ENCODE data around the gene PLD3. TPM values are rescaled to one million over a fixed set of nuclear protein-coding genes. Genes with fewer than 3 reads are reported as not detected.
A peak's percentile ranks its signal among the peaks of the same experiment; 100 is the strongest.

PLD3 gene
- total RNA-seq, 6 experiments from 2014 or later, result 84.7 to 197 (median 113) TPM

DNA sequence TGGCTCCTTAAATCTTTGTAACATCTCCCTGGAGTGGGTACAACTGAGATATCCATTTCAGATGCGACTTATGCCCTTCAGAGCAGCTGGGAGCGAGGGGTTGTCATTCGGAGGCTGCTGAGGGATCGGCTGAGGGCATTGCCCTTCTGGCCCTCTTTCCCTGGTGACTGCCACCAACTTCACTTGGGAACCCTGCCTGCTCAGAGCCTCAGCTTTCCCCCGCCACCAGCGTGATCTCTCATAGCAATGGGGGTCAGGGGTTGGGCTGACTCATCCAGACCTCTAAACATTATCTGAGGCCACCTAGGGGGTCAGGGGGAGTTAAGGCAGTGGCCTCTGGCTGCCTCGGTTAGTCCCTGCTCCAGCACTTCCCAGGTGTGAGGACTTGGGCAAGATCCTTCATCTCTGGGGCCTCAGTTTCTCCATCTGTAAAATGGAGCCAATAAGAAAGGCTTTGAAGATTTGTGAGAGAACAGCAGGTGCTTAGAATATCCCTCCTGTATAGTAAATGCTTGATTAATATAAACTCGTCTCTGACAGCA is 63.5 kb downstream of the PLD3 start:
- no peaks in the 10 kb centered on the region for H3K27me3 ChIP-seq
- H3K4me1 ChIP-seq, result no peaks in the 10 kb centered on the region
- intact Hi-C loops (cut with DNase I), result no loop called here
- WGBS (ENCODE audit: insufficient coverage, low coverage, low lambda C conversion rate, missing lambda C conversion rate), result 40% methylated on average over 1 of the region's 8 CpGs
- TF ChIP-seq, protein P1, sequence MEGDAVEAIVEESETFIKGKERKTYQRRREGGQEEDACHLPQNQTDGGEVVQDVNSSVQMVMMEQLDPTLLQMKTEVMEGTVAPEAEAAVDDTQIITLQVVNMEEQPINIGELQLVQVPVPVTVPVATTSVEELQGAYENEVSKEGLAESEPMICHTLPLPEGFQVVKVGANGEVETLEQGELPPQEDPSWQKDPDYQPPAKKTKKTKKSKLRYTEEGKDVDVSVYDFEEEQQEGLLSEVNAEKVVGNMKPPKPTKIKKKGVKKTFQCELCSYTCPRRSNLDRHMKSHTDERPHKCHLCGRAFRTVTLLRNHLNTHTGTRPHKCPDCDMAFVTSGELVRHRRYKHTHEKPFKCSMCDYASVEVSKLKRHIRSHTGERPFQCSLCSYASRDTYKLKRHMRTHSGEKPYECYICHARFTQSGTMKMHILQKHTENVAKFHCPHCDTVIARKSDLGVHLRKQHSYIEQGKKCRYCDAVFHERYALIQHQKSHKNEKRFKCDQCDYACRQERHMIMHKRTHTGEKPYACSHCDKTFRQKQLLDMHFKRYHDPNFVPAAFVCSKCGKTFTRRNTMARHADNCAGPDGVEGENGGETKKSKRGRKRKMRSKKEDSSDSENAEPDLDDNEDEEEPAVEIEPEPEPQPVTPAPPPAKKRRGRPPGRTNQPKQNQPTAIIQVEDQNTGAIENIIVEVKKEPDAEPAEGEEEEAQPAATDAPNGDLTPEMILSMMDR (IDR thresholded peaks at IDR 0.05), result no peak
- no peak for TF ChIP-seq POLR2A (IDR thresholded peaks at IDR 0.05)
- H3K36me3 ChIP-seq, result no peaks in the 10 kb centered on the region
- no peaks in the 10 kb centered on the region for H3K9me3 ChIP-seq
- no peak for ATAC-seq
- H3K4me3 ChIP-seq, result no peak overlapping the region
- DNase-seq, result no peak
- no peak overlapping the region for H3K27ac ChIP-seq

DNA sequence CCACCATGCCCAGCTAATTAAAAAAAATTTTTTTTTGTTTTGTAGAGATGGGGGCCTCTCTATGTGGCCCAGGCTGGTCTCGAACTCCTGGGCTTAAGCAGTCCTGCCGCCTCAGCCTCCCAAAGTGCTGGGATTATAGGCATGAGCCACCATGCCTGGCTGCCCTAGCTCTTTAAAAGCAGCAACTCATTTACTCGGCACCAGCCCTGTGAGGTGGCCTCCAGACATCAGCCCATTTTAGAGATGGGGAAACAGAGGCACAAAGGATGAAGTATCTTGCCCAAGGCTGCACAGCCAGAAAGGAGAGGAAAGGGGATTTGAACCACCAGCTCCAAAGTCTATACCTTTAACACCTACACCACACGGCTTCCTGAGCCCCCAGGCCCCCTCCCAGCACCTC is 64.4 kb downstream of the PLD3 start:
- Histone ChIP-seq H3K4me3 (no peak overlapping the region), H3K27me3 (no peaks in the 10 kb centered on the region), H3K27ac (no peak overlapping the region), H3K4me1 (no peaks in the 10 kb centered on the region), H3K9me3 (no peaks in the 10 kb centered on the region), H3K36me3 (no peaks in the 10 kb centered on the region)
- ATAC-seq (no peak), DNase-seq (no peak)
- WGBS (ENCODE audit: insufficient coverage, low coverage, low lambda C conversion rate, missing lambda C conversion rate), result 37% methylated on average over 2 of the region's 4 CpGs
- no peak for TF ChIP-seq POLR2A (IDR thresholded peaks at IDR 0.05)
- intact Hi-C loops (cut with DNase I), result no loop called here

DNA sequence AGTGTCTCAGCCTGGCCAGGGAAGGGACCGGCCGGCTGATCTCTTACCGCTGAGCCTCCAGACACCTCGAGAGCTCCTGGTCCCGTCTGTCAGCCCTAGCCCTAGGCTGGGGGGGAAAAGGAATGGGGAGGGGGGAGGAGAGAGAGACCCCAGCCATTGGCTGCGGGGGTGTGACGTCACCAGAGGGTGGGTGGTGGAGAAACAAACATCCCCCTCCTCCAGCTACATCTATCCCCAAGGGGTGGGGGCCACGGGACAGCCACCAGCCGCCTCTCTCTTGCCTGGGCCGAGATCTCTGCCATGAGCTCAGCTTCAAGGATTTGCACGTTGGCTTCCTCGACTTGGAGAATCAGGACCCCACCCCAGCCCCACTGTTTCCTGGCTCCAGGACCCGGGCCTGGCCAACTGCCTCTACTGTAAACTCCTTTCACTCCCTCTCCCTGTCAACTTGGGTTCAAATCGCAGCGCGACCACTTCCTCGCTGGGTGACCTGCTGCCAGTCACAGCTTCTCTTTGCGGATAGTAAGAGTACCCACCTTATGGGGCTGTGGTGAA is 64.9 kb downstream of the PLD3 start, which contains the start of gene PRX:
Gene PRX, minus strand, starts transcription at position 88 of the 555 bp plus-strand sequence. CDS start 5,446 bp downstream, outside the sequence.
- H3K27ac ChIP-seq, result no peak within 1 kb of the TSS
- H3K36me3 ChIP-seq, result no peaks in the 10 kb centered on the region
- intact Hi-C loops (cut with DNase I), result no loop called here
- no peak within 1 kb of the TSS for H3K4me3 ChIP-seq
- no peaks in the 10 kb centered on the region for H3K4me1 ChIP-seq
- H3K9me3 ChIP-seq, result no peaks in the 10 kb centered on the region
- DNase-seq (no peak), ATAC-seq (no peak)
- WGBS (ENCODE audit: insufficient coverage, low coverage, low lambda C conversion rate, missing lambda C conversion rate), result 53% methylated on average over 7 of the region's 18 CpGs
- H3K27me3 ChIP-seq, result no peaks in the 10 kb centered on the region
- TF ChIP-seq POLR2A (IDR thresholded peaks at IDR 0.05), result no peak
- TF ChIP-seq, protein P1 (IDR thresholded peaks at IDR 0.05), result no peak

DNA sequence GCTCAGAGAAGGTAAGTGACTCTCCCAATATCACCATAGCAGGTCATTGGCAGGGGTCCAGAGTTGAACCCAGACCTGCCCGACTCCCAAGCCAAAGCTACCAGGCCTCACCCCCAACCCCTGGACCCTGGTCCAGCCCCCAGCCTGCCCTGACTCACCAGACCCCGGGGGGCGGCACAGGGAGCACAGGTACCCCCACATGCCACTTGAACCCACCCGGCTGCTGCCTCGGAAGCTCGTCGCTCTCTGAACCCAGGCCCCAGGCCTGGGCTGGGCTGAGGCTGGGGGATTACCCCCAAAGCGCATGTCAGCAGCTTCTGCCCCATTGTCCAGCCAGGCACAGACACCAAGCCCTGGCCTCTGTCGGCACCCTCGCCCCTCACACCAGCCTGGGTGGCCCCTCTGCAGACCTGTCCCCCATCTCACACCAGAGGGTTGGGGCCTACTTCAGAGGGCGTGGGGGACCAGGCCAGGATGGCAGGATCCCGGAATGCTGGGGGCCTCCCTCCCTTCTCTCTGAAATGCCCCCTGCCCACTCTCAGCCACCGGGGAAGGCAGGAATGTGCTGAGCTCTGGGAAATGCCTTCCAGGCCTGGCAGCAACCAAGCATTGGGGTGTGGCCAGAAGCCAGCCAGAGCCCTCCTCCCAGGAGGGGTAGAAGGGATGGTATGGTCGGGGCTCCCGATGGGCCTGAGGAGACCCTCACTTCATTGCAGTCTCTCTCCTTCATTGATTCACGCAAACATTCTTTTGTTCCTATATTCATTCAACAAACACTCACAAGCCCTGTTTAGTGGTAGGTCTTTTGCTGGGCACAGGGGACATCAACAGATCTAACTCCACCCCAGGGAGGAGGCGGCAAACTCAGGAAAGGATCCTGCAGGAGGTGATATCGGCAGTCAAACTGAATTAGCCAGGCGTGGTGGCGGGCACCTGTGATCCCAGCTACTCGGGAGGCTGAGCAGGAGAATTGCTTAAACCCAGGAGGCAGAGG is 66.3 kb downstream of the PLD3 start:
- DNase-seq, result no peak
- intact Hi-C loops (cut with DNase I), result no loop called here
- H3K9me3 ChIP-seq, result no peaks in the 10 kb centered on the region
- no peak overlapping the region for H3K27ac ChIP-seq
- 68% methylated on average over 9 of the region's 21 CpGs for WGBS (ENCODE audit: insufficient coverage, low coverage, low lambda C conversion rate, missing lambda C conversion rate)
- no peaks in the 10 kb centered on the region for H3K27me3 ChIP-seq
- no peaks in the 10 kb centered on the region for H3K36me3 ChIP-seq
- no peak for TF ChIP-seq POLR2A (IDR thresholded peaks at IDR 0.05)
- no peak overlapping the region for H3K4me3 ChIP-seq
- no peaks in the 10 kb centered on the region for H3K4me1 ChIP-seq
- ATAC-seq, result no peak

DNA sequence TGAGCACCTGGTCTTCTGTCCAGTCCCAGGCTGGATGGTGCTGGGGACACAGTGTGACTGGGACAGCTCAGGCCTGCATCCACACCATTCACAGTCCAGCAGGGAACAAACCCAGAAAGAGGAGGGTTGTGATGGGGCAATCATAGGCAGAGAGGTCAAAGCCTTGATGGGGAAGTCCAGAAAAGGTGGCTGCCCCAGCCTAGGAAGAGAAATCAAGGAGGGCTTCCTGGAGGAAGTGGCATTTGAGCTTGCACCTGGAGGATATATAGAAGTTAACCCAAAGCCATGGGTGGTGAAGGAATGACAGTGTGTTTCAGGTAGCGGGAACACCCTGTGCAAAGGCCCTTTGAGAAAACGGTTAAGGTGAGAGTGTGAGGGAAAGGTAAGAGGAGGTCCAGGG is 67.3 kb downstream of the PLD3 start:
- no peaks in the 10 kb centered on the region for H3K27me3 ChIP-seq
- H3K9me3 ChIP-seq, result no peaks in the 10 kb centered on the region
- no peaks in the 10 kb centered on the region for H3K4me1 ChIP-seq
- DNase-seq (no peak), ATAC-seq (no peak)
- TF ChIP-seq POLR2A (IDR thresholded peaks at IDR 0.05), result no peak
- TF ChIP-seq, protein P1 (IDR thresholded peaks at IDR 0.05), result no peak
- H3K27ac ChIP-seq, result peak overlapping the region in 2 of 3 donors; percentile 57 to 75
- no peak overlapping the region for H3K4me3 ChIP-seq
- intact Hi-C loops (cut with DNase I), result no loop called here
- 80% methylated on average over 2 of the region's 2 CpGs for WGBS (ENCODE audit: insufficient coverage, low coverage, low lambda C conversion rate, missing lambda C conversion rate)
- H3K36me3 ChIP-seq, result no peaks in the 10 kb centered on the region

Data from right lobe of liver (tissue), 6 donors.